KG1 (cell line): ENCODE data around the gene DCAF15.
"Not testable (repeated sequence)": the region's sequence is repeated elsewhere in the genome, so short reads cannot be mapped to it uniquely, and the experiment has no call there.

Experiments used
- DNase-seq: peaks from one replicate; lab custom pipeline; 2025; lab: John Stamatoyannopoulos, UW

The DCAF15 gene, protein sequence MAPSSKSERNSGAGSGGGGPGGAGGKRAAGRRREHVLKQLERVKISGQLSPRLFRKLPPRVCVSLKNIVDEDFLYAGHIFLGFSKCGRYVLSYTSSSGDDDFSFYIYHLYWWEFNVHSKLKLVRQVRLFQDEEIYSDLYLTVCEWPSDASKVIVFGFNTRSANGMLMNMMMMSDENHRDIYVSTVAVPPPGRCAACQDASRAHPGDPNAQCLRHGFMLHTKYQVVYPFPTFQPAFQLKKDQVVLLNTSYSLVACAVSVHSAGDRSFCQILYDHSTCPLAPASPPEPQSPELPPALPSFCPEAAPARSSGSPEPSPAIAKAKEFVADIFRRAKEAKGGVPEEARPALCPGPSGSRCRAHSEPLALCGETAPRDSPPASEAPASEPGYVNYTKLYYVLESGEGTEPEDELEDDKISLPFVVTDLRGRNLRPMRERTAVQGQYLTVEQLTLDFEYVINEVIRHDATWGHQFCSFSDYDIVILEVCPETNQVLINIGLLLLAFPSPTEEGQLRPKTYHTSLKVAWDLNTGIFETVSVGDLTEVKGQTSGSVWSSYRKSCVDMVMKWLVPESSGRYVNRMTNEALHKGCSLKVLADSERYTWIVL

DNA sequence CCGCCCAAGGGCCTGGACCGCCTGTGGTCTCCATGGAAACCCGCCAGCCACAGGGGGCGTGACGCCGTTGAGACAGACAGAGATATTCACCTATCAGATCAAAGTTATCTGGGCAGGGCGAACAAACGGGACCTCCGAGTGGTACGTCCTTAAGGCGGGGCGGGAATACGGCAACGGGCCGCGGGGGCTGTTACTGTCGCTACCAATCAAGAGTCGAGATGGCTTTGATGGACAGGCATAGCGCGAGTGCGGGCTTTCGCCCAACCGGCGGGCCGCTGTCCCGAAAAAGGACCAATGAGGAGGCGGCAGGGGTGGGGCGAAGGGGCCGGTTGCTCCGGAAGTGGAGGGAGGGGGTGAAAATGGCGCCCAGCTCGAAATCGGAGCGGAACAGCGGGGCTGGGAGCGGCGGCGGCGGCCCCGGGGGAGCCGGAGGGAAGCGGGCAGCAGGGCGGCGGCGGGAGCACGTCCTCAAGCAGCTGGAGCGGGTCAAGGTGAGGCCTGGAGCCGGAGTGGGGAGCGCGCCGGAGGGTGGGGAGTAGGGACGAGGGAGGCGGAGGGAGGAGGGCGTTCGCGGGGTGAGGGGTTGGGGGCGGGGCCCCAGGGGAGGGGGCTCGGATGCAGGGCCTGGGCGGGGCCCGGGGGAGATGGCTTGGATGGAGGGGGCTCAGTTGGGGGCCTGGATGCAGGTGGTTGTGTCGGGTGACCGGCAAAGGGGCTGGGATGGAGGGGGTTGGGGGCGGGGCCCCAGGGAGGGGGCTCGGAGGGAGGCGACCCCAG is at the start of gene DCAF15:
Gene DCAF15, plus strand, starts transcription at position 356 of the 777 bp plus-strand sequence. Its CDS starts 4 bp downstream, at position 360.
- peak; percentile 98 for DNase-seq

DNA sequence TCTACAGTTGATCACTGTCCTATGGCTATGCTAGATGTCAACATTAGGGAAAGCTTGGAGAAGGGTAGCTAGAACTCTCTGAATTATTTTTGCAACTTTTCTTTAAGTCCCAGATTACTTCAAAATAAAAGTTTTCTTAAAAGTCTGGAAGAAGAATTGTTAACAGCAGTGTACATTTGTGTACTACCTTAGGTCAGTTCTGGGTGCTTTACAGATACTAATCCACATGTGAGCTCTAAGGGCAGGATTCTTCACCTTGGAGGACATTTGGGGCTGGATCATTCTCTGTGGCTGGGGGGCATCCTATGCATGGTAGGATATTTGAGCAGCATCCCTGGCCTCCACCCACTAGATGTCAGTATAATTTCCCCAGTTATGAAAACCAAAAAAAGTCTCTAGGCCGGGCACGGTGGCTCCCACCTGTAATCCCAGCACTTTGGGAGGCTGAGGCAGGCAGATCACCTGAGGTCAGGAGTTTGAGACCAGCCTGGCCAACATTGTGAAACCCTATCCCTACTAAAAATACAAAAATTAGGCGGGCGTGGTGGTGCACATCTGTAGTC is 49.2 kb upstream of the DCAF15 start:
- peak; percentile 22 for DNase-seq

DNA sequence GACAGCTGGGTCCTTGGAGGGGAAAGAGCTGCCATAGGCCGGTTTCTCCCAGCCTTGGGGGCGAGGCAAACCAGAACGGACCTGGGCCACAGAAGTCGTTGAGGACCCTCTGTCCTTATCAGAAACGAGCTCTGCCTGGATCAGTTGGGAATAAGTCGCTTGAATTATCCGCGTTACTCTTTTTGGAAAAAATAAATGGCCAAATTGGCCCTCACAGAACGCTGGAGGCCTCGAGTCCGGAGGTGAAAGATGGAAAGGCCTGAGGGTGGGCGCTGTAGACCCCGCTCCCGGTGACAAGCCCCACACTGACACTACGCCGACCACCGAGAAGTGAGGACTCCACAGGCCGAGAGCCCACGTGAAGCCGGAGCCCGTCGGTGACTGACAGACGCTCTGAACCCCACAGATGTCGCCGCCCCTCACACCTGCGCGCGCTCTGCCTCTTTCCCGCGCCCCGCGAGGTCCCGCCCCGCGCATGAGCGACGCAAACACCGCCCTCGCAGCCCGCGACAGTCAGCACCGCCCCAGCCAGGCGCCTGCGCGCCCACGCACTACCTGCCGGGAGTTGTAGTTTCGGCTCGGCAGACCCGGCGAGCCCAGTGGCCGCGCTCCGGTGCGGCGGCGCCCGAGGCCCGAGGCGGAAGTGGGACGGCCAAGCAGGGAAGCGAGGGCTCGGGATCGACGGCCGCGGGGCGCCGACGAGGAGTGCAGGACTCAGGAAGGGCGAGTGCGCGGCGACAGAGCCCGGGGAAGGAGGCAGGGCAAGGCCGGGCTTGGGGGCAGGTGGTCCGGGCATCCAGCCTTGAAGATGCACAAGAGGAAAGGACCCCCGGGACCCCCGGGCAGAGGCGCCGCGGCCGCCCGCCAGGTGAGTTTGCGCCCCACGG is 46.4 kb upstream of the DCAF15 start, which contains the start of the genes BRME1 and CC2D1A:
Gene BRME1, minus strand, starts transcription at position 484 of the 887 bp plus-strand sequence. CDS start 1,225 bp downstream, outside the sequence.
Gene CC2D1A, plus strand, starts transcription at position 568 of the 887 bp plus-strand sequence. Its CDS starts 241 bp downstream, at position 809.
- peak; percentile 85 for DNase-seq

GRCh38 chr19:13906521-13906904 is 45.8 kb upstream of the DCAF15 start:
- DNase-seq: no peak

DNA sequence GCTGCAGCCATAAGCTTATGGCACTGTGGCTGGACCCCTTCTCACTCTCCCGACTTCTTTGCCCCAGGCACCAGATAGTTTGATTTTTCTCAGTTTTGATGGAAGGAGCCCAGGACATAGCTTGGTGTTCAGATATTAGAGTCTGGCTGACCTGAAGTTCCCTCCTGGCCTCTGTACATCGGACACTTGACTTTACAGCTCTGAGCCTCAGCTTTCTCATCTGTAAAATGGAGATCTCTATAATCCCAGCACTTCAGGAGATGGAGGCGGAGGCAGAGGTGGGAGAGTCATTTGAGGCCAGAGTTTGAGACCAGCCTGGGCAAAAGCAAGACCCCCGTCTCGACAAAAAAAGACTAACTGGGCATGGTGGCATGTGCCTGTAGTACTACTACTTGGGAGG is 45.4 kb upstream of the DCAF15 start:
- DNase-seq: no peak

GRCh38 chr19:13908674-13909073 is 43.6 kb upstream of the DCAF15 start:
- no peak for DNase-seq

- DNase-seq: no peak
Measured at GRCh38 chr19:13909430-13909829, 42.9 kb upstream of the DCAF15 start.

GRCh38 chr19:13913352-13913751 is 39.0 kb upstream of the DCAF15 start:
- DNase-seq: no peak

DNA sequence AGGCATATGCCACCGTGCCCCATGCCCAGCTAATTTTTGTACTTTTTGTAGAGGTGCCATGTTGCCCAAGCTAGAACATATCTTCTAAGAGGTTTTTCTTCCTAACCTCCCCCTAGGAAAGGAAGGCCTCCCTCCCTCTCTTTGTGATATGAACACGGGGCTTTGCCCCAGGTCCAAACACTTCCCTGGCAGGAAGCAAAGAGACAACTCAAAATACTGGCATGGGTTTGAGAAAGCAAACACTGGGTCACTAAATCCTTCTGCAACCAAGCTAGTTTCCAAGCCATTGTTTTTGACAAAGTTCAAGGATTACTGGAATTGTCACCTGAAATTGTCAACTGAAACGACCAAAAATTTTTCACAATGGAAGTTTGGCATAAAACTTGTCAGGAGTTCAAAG is 37.5 kb upstream of the DCAF15 start:
- no peak for DNase-seq

GRCh38 chr19:13917888-13918406 is 34.4 kb upstream of the DCAF15 start:
- DNase-seq: no peak

DNA sequence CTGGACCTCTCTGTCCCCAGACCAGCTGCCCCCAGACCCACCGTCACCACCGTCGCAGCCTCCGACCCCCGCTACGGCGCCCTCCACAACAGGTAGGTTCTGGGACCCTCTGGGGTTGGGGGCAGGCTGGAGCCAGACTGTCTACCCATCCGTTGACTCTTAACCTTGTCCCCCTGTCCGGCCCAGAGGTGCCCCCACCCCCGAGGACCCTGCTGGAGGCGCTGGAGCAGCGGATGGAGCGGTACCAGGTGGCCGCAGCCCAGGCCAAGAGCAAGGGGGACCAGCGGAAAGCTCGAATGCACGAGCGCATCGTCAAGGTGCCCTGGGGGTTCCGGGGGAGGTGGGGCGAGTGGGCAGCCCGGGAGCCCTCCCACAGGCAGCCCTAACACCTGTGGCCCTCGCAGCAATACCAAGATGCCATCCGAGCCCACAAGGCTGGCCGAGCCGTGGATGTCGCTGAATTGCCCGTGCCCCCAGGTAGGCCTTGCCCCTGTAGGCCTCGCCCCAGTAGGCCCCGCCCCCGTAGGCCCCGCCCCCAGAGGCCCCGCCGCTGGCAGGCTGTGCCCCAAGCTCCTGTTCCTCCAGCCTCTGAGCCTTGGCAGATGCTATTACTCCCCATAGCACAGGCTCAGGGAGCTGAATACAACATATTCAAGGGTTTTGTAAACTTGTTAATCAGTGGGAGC is 33.4 kb upstream of the DCAF15 start:
- no peak for DNase-seq

DNA sequence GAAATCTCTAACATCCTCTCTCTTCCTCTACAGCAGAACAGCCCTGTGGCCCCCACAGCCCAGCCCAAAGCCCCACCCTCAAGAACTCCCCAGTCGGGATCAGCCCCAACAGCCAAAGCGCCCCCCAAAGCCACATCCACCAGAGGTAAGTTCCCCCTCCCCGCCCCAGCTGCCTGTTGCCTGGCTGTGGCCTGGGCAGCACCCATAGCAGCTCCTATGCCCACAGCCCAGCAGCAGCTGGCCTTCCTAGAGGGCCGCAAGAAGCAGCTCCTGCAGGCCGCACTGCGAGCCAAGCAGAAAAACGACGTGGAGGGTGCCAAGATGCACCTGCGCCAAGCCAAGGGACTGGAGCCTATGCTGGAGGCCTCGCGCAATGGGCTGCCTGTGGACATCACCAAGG is 31.8 kb upstream of the DCAF15 start:
- DNase-seq: no peak

DNA sequence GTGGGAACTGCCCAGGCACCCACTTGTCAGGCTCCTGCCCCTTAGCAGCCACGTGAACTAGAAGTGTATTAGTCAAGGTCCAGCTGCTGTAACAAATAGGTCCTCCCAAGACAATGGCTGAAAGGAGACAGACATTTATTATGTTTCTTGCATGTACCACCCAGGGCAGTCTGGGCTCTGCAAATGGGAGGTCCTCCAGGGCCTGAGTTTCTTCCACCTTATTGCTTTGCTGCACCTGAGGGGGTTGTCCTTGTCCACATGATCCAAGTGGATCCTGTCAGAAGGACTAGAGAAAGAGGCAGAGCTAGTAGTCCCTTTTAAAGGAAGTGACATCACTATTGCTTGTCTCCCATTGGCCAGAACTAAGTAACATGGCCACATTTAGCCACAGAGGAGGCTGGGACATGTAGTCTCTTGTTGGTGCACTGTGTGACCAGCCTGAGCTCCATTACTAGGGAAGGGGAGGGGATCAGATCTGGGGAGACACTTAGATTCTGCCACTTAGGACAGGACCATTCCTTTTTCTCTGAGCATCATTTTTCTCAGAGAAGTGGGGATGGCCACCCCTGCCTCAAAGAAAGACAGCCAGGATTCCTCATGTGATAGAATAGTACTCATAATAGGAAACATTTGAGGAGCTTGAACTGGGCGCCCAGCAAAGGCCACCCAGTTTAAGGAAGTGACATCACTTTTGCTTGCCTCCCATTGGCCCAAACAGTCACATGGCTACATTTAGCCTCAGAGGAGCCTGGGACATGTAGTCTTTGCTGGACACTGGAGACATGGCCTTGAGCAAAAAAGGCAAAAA is 31.2 kb upstream of the DCAF15 start:
- DNase-seq: peak; percentile 16

DNA sequence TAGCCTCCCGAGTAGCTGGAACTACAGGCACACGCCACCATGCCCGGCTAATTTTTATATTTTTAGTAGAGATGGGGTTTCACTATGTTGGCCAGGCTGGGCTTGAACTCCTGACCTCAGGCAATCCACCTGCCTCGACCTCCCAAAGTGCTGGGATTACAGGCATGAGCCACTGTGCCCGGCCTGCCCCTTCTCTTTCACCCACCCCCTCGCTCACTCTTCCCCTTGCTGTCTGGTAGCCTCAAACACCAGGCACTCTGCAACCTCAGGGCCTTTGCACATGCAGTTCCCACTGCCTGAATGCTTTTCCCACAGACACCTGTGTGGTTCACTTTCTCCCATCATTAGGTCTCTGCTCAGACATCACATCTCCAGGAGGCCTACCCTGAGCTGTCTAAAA is 30.2 kb upstream of the DCAF15 start:
- DNase-seq: not testable (repeated sequence)

DNA sequence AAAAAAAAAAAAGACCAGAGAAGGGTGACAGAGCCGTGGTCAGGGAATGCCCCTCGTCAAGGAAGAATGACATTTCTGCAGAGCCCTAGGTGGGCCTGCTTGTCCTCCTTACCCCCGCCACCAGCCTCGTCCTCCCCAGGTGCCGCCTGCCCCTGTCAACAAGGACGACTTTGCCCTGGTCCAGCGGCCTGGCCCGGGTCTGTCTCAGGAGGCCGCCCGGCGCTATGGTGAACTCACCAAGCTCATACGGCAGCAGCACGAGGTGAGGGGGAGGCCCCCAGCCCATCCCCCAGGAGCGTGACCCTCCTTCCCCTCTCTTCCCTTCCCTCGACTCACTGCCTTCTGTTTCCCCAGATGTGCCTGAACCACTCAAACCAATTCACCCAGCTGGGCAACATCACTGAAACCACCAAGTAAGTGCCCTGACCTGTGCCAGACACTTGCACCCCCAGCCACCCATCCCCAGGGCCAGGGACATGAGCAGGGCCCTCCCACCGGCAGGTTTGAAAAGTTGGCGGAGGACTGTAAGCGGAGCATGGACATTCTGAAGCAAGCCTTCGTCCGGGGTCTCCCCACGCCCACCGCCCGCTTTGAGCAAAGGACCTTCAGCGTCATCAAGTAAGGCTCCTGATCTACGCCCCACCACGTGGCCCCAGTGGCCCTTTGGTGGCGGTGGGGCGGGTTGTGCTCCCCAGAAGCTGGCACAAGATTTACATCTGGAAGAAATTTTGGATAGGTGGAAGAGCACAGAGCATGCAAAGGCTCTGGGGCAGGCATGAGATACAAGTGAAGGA is 28.9 kb upstream of the DCAF15 start:
- no peak for DNase-seq

- DNase-seq: no peak
Measured at GRCh38 chr19:13926010-13926409, 26.3 kb upstream of the DCAF15 start.

DNA sequence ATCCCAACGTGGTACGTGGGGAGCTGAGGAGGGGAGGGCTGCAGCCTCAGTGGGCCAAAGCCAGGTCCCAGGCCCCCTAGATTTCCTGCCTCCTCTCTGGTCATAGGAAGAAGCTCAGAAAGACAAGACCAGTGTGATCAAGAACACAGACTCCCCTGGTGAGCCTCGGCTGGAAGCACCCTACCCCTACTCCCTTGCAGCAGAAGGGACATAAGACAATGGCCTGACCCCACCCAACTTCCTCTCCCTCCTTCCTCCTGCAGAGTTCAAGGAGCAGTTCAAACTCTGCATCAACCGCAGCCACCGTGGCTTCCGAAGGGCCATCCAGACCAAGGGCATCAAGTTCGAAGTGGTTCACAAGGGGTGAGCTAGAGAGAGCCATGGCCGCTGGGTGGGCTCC is 25.6 kb upstream of the DCAF15 start:
- no peak for DNase-seq

- no peak for DNase-seq
Measured at GRCh38 chr19:13929340-13929739, 23.0 kb upstream of the DCAF15 start.

DNA sequence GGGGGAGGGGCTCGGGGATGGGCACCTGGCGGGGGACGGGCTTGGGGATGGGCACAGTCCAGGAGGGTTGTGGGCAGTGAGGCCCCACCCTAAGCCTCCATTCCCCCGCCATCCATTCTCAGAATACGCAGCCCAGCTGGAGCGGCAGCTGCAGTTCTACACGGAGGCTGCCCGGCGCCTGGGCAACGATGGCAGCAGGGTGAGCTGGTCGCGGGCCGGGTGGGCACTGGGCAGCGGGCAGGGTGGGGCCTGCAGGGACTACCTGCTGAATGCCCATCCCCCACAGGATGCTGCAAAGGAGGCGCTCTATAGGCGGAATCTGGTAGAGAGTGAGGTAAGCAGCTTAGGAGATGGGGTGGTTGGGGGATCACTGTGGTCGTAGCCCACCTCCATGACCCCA is 22.4 kb upstream of the DCAF15 start:
- DNase-seq: no peak
